Spleen (tissue), 7 donors: Measurements from ENCODE around the gene SKIDA1.

Source experiments
- CTCF ChIP-seq, 11 experiments: fragments of 200-600 bp in 7 of 11; fragments of 450-650 bp in 4 of 11; sonication (generic) in 4 of 11; IDR thresholded peaks in 8 of 11; conservative IDR thresholded peaks in 3 of 11; 1 replicate in 7 of 11; 2 replicates in 4 of 11; pipeline versions ENCODE4 v1.4.0 to v1.8.0; 2016 to 2021; ENCODE audit warnings: antibody characterized with exemption in 11 of 11, inconsistent platforms in 4 of 11, mild to moderate bottlenecking in 1 of 11
- POLR2AphosphoS5 ChIP-seq, 3 donors: sonication (generic); formaldehyde crosslinking; IDR thresholded peaks; one replicate each; pipeline ENCODE4 v1.5.1; 2017; ENCODE audit warnings: antibody characterized with exemption in 3 of 3
- donor health status: DM: no; HTN: no; CAD: no; lungs with moderate emphysema.
- donor health status: DM: no; HTN: no; CAD: no.
- donor health status: DM: no; HTN: no; CAD: no.

- TF ChIP-seq CTCF (IDR thresholded peaks at IDR 0.05 in 8 of 11, conservative IDR thresholded peaks at IDR 0.05 in 3 of 11) (no peak), POLR2AphosphoS5 (IDR thresholded peaks at IDR 0.05) (no peak)
Measured at GRCh38 chr10:21521751-21522533, 3.5 kb downstream of the SKIDA1 start.
